ENCODE results near the gene PRELID1.

The PRELID1 gene

DNA sequence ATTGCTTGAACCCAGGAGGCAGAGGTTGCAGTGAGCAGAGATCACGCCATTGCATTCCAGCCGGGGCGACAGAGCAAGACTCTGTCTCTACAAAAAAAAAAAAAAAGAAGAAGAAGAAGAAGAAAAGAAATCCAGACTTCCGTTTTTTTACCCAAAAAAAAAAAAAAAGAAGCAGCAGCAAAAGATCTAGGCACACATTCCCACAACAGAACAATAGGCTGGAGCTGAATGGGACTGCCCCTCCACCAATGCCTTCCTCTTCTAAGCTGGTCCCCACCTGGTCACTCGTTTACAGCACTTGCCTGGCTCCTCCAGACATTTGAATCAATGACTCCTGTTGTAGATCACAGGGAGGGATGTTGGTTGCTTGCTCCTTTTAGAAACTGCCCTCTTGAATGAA lies 49.5 kb downstream of the PRELID1 start:
- no peak for DNase-seq (ENCODE audit: extremely low spot score)
- CTCF ChIA-PET: interaction anchor here (1.3 to 35.5 kb wide), 8 partner anchors 9 to 239 kb away, joined by 3 to 734 read pairs (median 14); partner anchors contain the start of gene SLC34A1

GRCh38 chr5:177354256-177354655 lies 50.7 kb downstream of the PRELID1 start:
- CTCF ChIA-PET: interaction anchor here (1.0 to 35.5 kb wide), 2 partner anchors 27 to 44 kb away, joined by 3 to 734 read pairs; partner anchors contain the start of gene SLC34A1
- no peak for DNase-seq (ENCODE audit: extremely low spot score)
- POLR2A ChIA-PET: no interaction called here
- TF ChIP-seq CTCF (IDR thresholded peaks at IDR 0.05; ENCODE audit: control extremely low read depth, extremely low read depth, low read depth, missing control alignments): no peak

More for the DNA sequence above, 49.5 kb downstream of the PRELID1 start:
- POLR2A ChIA-PET: interaction anchor here (0.6 kb wide), 1 partner anchor 9 kb away, joined by 6 read pairs; no protein-coding TSS in a partner anchor
- TF ChIP-seq CTCF (IDR thresholded peaks at IDR 0.05; ENCODE audit: control extremely low read depth, extremely low read depth, low read depth, missing control alignments): no peak

DNA sequence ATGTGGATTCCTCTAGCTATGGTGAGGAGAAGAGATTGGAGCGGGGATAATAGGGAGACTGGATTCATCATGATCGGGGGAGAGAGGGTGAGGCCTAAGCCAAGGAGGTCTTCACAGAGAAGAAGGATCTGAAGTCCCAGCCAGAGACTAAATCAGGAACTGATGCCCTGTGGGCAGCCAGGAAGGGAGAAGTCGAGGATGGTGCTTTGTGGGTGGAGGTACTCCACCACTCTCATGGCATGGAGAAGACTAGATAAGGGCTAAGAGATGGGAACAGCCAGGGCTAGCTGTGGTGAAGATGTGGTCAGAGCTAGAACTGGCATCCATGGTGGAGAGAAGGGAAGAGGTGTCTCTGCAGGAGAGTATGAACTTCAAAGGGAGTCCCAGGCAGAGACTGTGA lies 51.1 kb downstream of the PRELID1 start:
- TF ChIP-seq CTCF (IDR thresholded peaks at IDR 0.05; ENCODE audit: control extremely low read depth, extremely low read depth, low read depth, missing control alignments): no peak
- ChIA-PET CTCF (interaction anchor here (1.0 to 35.5 kb wide), 3 partner anchors 26 to 100 kb away, joined by 3 to 734 read pairs (median 9); partner anchors contain the start of gene SLC34A1), POLR2A (no interaction called here)
- DNase-seq (ENCODE audit: extremely low spot score): no peak

GRCh38 chr5:177355162-177355867 lies 51.7 kb downstream of the PRELID1 start:
- DNase-seq (ENCODE audit: extremely low spot score): no peak
- ChIA-PET POLR2A (no interaction called here), CTCF (interaction anchor here (0.9 to 35.5 kb wide), 3 partner anchors 26 to 100 kb away, joined by 4 to 734 read pairs (median 9); partner anchors contain the start of gene SLC34A1)
- no peak for TF ChIP-seq CTCF (IDR thresholded peaks at IDR 0.05; ENCODE audit: control extremely low read depth, extremely low read depth, low read depth, missing control alignments)

DNA sequence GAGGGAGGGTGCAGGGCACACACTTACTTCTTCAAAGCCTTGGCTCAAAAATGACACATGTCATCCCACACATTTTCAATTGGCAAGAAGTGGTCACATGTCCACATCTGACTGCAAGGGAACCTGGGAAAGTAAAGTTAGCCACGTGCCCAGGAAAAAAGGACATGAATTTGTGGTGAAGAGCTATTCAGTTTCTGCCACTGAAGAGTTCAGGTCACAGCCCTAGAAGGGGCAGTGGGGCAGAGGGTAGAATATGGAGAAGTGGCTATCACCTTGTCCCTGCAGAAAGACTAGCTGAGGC lies 52.2 kb downstream of the PRELID1 start:
- POLR2A ChIA-PET: no interaction called here
- DNase-seq (ENCODE audit: extremely low spot score): no peak
- CTCF ChIA-PET: interaction anchor here (0.9 to 35.5 kb wide), 3 partner anchors 25 to 99 kb away, joined by 4 to 734 read pairs (median 9); partner anchors contain the start of gene SLC34A1
- TF ChIP-seq CTCF (IDR thresholded peaks at IDR 0.05; ENCODE audit: control extremely low read depth, extremely low read depth, low read depth, missing control alignments): no peak

Measured in GM10248 (cell line).